ENCODE results near the gene LDLRAD4.

LDLRAD4 gene

GRCh38 chr18:13628211-13628610, 409.7 kb downstream of the LDLRAD4 start:
- DNase-seq: no peak

- peak; percentile 71 for DNase-seq
Measured at GRCh38 chr18:13629841-13630715, 411.5 kb downstream of the LDLRAD4 start.

- DNase-seq: no peak
Measured at GRCh38 chr18:13630716-13631268, 412.2 kb downstream of the LDLRAD4 start.

GRCh38 chr18:13633700-13634099, 415.1 kb downstream of the LDLRAD4 start:
- no peak for DNase-seq

GRCh38 chr18:13635046-13635445, 416.5 kb downstream of the LDLRAD4 start:
- DNase-seq: no peak

- no peak for DNase-seq
Measured at GRCh38 chr18:13638719-13639595, 420.4 kb downstream of the LDLRAD4 start.

- no peak for DNase-seq
Measured at GRCh38 chr18:13640266-13640860, 421.8 kb downstream of the LDLRAD4 start.

GRCh38 chr18:13641551-13642439, 423.2 kb downstream of the LDLRAD4 start:
- DNase-seq: no peak

GRCh38 chr18:13642440-13642827, 423.9 kb downstream of the LDLRAD4 start:
- no peak for DNase-seq

GRCh38 chr18:13643261-13643751, 424.7 kb downstream of the LDLRAD4 start:
- DNase-seq: no peak

- DNase-seq: no peak
Measured at GRCh38 chr18:13645093-13645492, 426.5 kb downstream of the LDLRAD4 start.

GRCh38 chr18:13646633-13647032, 428.1 kb downstream of the LDLRAD4 start:
- DNase-seq: no peak

- no peak for DNase-seq
Measured at GRCh38 chr18:13647761-13648160, 429.2 kb downstream of the LDLRAD4 start.

GRCh38 chr18:13649397-13650390, 431.1 kb downstream of the LDLRAD4 start:
- DNase-seq: no peak

GRCh38 chr18:13653746-13654433, 435.3 kb downstream of the LDLRAD4 start:
- no peak for DNase-seq

- DNase-seq: no peak
Measured at GRCh38 chr18:13657974-13658373, 439.4 kb downstream of the LDLRAD4 start.

GRCh38 chr18:13658436-13659204, 440.1 kb downstream of the LDLRAD4 start:
- no peak for DNase-seq

- DNase-seq: no peak
Measured at GRCh38 chr18:13660510-13660909, 441.9 kb downstream of the LDLRAD4 start.

All from COR-L47 (cell line).